Measurements from ENCODE around the gene CDC42BPA.

CDC42BPA gene

DNA sequence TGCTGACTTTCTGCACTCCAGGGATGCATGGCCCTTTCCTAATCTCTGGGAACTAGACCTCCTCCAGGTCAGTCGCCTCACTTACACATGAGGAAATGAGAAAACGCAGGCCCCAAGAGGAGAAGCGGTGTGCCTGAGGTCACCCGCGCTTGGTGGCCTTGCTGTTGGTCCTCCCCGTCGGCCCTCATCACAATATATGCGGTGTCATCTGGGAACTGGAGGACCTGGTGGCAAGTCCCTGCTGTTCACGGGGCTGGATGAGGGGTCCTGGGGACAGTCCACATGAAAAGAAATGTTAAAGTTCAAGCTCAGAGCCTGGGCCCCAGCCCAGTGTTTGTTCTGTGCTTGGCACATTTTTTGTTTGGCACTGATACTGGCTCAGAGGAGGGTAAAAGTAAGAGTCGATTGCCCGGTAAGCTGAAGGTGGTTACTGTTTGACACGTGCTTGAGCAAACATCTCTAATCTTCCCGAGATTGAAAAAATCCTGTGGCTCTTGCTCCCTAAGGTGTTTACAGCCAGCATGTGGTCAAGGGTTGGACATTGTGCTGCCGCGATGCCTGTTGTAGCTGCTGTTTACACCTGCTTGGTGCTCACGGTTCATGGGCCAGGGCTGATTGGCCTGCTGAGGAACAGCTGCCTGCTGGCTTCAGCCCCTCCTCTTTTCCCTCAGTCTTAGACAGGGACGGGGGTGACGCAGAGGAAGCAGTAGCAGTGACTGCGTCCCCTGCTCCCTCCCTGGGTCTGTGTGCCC is 373.0 kb downstream of the CDC42BPA start:
- TF ChIP-seq POLR2AphosphoS5 (IDR thresholded peaks at IDR 0.05; ENCODE audit: low read depth, low read length) = no peak
- no peak for TF ChIP-seq FOXP2 (optimal IDR thresholded peaks at IDR 0.05; ENCODE audit: borderline replicate concordance, extremely low read depth, extremely low read length, insufficient read depth)
- TF ChIP-seq, protein P1, sequence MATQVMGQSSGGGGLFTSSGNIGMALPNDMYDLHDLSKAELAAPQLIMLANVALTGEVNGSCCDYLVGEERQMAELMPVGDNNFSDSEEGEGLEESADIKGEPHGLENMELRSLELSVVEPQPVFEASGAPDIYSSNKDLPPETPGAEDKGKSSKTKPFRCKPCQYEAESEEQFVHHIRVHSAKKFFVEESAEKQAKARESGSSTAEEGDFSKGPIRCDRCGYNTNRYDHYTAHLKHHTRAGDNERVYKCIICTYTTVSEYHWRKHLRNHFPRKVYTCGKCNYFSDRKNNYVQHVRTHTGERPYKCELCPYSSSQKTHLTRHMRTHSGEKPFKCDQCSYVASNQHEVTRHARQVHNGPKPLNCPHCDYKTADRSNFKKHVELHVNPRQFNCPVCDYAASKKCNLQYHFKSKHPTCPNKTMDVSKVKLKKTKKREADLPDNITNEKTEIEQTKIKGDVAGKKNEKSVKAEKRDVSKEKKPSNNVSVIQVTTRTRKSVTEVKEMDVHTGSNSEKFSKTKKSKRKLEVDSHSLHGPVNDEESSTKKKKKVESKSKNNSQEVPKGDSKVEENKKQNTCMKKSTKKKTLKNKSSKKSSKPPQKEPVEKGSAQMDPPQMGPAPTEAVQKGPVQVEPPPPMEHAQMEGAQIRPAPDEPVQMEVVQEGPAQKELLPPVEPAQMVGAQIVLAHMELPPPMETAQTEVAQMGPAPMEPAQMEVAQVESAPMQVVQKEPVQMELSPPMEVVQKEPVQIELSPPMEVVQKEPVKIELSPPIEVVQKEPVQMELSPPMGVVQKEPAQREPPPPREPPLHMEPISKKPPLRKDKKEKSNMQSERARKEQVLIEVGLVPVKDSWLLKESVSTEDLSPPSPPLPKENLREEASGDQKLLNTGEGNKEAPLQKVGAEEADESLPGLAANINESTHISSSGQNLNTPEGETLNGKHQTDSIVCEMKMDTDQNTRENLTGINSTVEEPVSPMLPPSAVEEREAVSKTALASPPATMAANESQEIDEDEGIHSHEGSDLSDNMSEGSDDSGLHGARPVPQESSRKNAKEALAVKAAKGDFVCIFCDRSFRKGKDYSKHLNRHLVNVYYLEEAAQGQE (IDR thresholded peaks at IDR 0.05; ENCODE audit: insufficient read depth in 1 of 2, low read depth in 2 of 2, low read length in 2 of 2) = no peak
- TF ChIP-seq SIN3A (IDR thresholded peaks at IDR 0.05; ENCODE audit: borderline replicate concordance, insufficient read depth, low read length) = no peak
- TF ChIP-seq TAF1 (IDR thresholded peaks at IDR 0.05; ENCODE audit: borderline replicate concordance, insufficient read depth, low read length) = no peak

DNA sequence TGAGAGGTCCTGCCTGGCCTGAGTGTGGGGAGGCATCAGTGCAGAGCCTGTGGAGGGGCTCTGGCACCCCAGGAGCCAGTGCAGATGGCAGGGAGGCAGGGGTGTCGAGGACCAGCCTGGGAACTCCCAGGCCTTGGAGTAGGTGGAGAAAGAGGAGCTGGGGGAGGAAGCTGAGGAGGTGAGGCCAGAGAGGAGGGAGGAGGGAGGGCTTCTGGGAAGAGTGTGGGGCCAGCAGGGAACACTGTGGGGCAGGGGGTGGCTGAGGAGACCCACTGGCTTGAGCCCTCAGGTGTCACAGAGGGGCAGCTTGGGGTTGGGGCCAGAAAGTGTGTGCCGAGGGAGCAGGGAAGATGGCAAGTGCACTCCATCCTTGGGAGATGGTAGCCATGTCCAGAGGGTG is 374.4 kb downstream of the CDC42BPA start:
- no peak for TF ChIP-seq TAF1 (IDR thresholded peaks at IDR 0.05; ENCODE audit: borderline replicate concordance, insufficient read depth, low read length)
- TF ChIP-seq, protein P1 (IDR thresholded peaks at IDR 0.05; ENCODE audit: insufficient read depth in 1 of 2, low read depth in 2 of 2, low read length in 2 of 2) = no peak
- TF ChIP-seq FOXP2 (optimal IDR thresholded peaks at IDR 0.05; ENCODE audit: borderline replicate concordance, extremely low read depth, extremely low read length, insufficient read depth) = no peak
- no peak for TF ChIP-seq SIN3A (IDR thresholded peaks at IDR 0.05; ENCODE audit: borderline replicate concordance, insufficient read depth, low read length)

DNA sequence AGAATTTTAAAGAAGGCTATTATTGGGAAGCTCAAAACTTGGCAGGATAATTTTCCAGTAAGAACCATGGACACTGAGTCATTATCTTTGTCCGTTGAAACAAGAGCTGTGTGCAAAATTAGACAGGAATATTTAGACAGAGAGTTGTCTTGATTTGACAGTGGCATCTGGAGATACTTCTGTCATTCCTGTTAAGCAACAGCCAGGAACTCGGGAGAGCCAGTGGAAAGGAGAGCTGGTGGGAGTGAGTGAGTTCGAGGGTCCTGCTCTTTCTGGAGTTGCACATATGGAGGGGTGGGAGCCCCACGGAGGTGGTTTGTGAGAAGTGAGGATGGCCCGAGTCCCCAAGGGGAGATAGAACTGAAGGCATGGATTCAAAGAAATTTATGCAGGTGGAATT is 375.1 kb downstream of the CDC42BPA start:
- TF ChIP-seq TAF1 (IDR thresholded peaks at IDR 0.05; ENCODE audit: borderline replicate concordance, insufficient read depth, low read length) (no peak), SIN3A (IDR thresholded peaks at IDR 0.05; ENCODE audit: borderline replicate concordance, insufficient read depth, low read length) (no peak), FOXP2 (optimal IDR thresholded peaks at IDR 0.05; ENCODE audit: borderline replicate concordance, extremely low read depth, extremely low read length, insufficient read depth) (no peak), POLR2AphosphoS5 (IDR thresholded peaks at IDR 0.05; ENCODE audit: low read depth, low read length) (no peak)
- TF ChIP-seq, protein P1 (IDR thresholded peaks at IDR 0.05; ENCODE audit: insufficient read depth in 1 of 2, low read depth in 2 of 2, low read length in 2 of 2) = no peak

DNA sequence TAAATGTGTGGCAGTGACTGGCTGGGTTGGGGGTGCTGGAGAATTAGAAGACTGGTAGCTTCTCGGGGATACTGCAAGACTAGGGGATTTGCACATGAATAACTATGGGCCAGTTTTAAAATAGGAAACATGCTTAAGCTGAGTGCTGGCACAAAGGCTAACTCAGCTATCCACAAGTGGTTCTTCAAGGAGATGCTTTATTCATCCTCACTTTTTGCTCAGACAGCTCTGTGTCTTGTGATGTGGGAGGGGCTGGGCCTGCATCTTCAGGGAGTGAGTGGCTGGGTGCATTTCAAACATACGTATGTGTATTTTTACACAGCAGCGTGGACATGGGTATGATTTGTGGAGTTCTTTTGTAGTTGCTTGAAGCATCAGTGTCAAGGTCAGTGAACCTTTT is 375.9 kb downstream of the CDC42BPA start:
- TF ChIP-seq POLR2AphosphoS5 (IDR thresholded peaks at IDR 0.05; ENCODE audit: low read depth, low read length) (no peak), SIN3A (IDR thresholded peaks at IDR 0.05; ENCODE audit: borderline replicate concordance, insufficient read depth, low read length) (no peak), TAF1 (IDR thresholded peaks at IDR 0.05; ENCODE audit: borderline replicate concordance, insufficient read depth, low read length) (no peak), FOXP2 (optimal IDR thresholded peaks at IDR 0.05; ENCODE audit: borderline replicate concordance, extremely low read depth, extremely low read length, insufficient read depth) (no peak)
- TF ChIP-seq, protein P1 (IDR thresholded peaks at IDR 0.05; ENCODE audit: insufficient read depth in 1 of 2, low read depth in 2 of 2, low read length in 2 of 2) = no peak

DNA sequence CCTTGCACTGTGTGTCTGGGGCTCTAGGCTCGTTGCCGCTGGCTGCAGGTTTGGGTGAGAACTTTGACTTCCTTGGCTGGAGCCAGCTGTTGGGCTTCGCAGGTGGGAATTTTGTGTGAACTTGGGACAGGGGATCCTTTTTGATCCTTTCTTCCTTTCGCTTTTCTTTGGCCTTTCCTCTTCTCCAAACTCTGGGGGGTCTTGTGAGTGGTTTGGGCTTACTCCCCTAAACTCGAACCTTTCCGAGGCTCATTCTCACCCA is 377.6 kb downstream of the CDC42BPA start:
- TF ChIP-seq SIN3A (IDR thresholded peaks at IDR 0.05; ENCODE audit: borderline replicate concordance, insufficient read depth, low read length) = no peak
- no peak for TF ChIP-seq POLR2AphosphoS5 (IDR thresholded peaks at IDR 0.05; ENCODE audit: low read depth, low read length)
- no peak for TF ChIP-seq TAF1 (IDR thresholded peaks at IDR 0.05; ENCODE audit: borderline replicate concordance, insufficient read depth, low read length)
- TF ChIP-seq, protein P1 (IDR thresholded peaks at IDR 0.05; ENCODE audit: insufficient read depth in 1 of 2, low read depth in 2 of 2, low read length in 2 of 2) = no peak
- TF ChIP-seq FOXP2 (optimal IDR thresholded peaks at IDR 0.05; ENCODE audit: borderline replicate concordance, extremely low read depth, extremely low read length, insufficient read depth) = no peak
